Activated CD8-positive, alpha-beta T cell treated with anti-CD3 and anti-CD28 coated beads, Interleukin-2, amount 10 ng/mL, durations not matched to agents 7 days and 5 days (primary cell): Measurements from ENCODE around the gene ITPK1. TPM values are rescaled to one million over a fixed set of nuclear protein-coding genes. Genes with fewer than 3 reads are reported as not detected.

ENCODE experiments used
- ATAC-seq: fragments of 150-1000 bp; cut with Tn5 transposase; one replicate; pipeline ENCODE4 v1.10.0; 2021; ENCODE audit warnings: moderate library complexity
- CTCF ChIA-PET: fragments of 350-600 bp; sonication (Branson Sonifier 250); formaldehyde crosslinking; loops from one replicate; lab custom pipeline; 2021; ENCODE audit warnings: antibody characterized with exemption; lab: Charles Lee
- POLR2A ChIA-PET: fragments of 350-600 bp; sonication (Branson Sonifier 250); formaldehyde crosslinking; loops from one replicate; lab custom pipeline; 2021; ENCODE audit warnings: antibody characterized with exemption; lab: Charles Lee
- DNase-seq: peaks from one replicate; pipeline ENCODE4 v3.0.0-alpha.2; 2020
- H3K27ac Mint-ChIP-seq: one replicate; pipeline ENCODE4 v1.8.0; 2021; ENCODE audit warnings: mild to moderate bottlenecking, mixed read lengths
- H3K27me3 Mint-ChIP-seq: one replicate; pipeline ENCODE4 v1.8.0; 2021; ENCODE audit warnings: low read depth, mixed read lengths
- H3K36me3 Mint-ChIP-seq: one replicate; pipeline ENCODE4 v1.8.0; 2021; ENCODE audit warnings: low read depth, mixed read lengths
- H3K4me1 Mint-ChIP-seq: one replicate; pipeline ENCODE4 v1.8.0; 2021; ENCODE audit warnings: low read depth, mixed read lengths
- H3K4me3 Mint-ChIP-seq: one replicate; pipeline ENCODE4 v1.8.0; 2021; ENCODE audit warnings: mild to moderate bottlenecking, mixed read lengths
- H3K9me3 Mint-ChIP-seq: one replicate; pipeline ENCODE4 v1.8.0; 2022; ENCODE audit warnings: mixed read lengths; ENCODE audit not compliant: insufficient read depth
- total RNA-seq, 2 experiments: library from RNA; stranded (reverse); gene quantifications; one replicate each; pipeline ENCODE4 v1.2.3, GENCODE V29; 2021

The ITPK1 gene
- total RNA-seq, 2 experiments from 2014 or later = 103 to 107 TPM

DNA sequence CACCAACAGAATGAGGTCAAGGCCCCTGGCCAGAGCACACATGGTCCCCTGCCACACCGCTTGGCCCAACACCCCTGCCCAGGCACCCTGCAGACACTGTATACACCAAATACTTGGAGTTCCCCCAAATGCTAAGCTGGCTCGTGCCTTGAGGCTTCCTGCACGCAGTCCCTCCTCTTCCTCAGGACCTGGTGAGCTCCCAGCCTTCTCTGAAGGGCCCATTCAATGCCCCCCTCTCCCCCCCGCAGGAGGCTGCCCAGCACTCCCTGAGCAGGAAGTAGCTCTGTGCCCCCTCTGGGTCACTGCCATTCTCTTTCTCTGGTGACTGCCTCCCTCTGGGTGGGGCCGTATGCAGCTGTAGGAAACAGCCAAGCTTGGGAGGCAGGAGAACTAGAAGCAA lies 75.3 kb downstream of the ITPK1 start:
- no peak for DNase-seq
- ATAC-seq = no peak
- peak overlapping the region; percentile 70 for H3K27ac Mint-ChIP-seq
- no peak overlapping the region for H3K4me3 Mint-ChIP-seq
- CTCF ChIA-PET = interaction anchor here (1.1 to 2.4 kb wide), 4 partner anchors 20 to 99 kb away, joined by 3 to 9 read pairs (median 4); no protein-coding TSS in a partner anchor
- no peaks in the 10 kb centered on the region for H3K27me3 Mint-ChIP-seq
- POLR2A ChIA-PET = interaction anchor here (0.6 kb wide), 1 partner anchor 63 kb away, joined by 4 read pairs; no protein-coding TSS in a partner anchor
- H3K4me1 Mint-ChIP-seq = peaks cover 74% of the 10 kb centered on the region
- no peaks in the 10 kb centered on the region for H3K9me3 Mint-ChIP-seq
- peaks cover 2% of the 10 kb centered on the region for H3K36me3 Mint-ChIP-seq

DNA sequence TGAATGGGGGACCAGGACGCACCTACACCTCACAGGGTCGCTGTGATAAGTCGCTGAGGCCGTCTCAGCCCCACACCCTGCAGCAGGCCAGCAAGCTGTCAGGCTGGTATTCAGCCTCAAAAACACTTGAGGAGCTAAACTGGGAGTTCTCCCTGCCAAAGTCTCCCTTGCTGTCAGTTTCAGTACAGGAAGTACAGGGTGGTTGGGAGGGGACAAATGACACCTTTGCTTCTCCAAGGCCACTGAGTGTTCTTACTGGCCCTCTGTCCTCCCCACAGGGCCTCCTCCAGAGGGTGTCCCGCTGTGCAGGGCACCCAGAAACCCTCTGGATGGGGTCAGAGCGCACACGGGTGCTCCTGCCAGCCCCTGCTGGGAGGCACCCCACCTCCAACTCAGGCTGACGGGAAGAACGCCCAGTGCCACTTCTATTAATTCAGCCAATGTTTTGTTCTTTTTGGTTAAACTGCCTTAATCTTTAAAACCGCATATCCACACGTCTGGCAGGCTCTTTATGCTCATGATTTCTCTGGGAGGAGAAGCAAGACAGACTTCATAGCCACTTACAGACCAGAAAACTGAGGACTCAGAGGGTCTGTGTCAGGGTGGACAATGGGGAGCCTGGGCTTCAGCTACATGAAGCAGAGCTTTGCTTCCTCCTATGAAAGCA lies 75.9 kb downstream of the ITPK1 start:
- H3K4me1 Mint-ChIP-seq = peaks cover 73% of the 10 kb centered on the region

DNA sequence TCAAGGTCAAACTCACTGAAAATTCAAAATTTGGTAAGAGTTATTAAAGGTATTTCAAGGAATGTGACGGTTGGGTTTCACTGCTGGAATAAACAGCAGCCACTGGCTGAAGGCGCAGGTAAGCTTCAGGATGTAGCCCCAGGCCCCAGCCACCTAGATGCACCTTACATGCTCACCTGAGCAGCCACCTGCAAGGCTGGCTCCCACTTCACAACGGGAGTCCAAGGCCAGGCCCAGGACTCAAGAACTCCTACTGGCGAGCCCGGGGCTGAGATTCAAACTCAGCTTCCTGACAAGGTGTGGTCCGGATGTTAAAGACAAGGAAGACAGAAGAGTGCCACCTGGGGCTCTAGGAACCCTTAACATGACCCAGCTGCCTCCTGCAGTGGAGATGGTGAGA lies 78.4 kb downstream of the ITPK1 start:
- Mint-ChIP-seq H3K27me3 (no peaks in the 10 kb centered on the region), H3K36me3 (peaks cover under 1% of the 10 kb centered on the region), H3K4me3 (no peak overlapping the region), H3K27ac (peak overlapping the region; percentile 48), H3K9me3 (no peaks in the 10 kb centered on the region), H3K4me1 (peaks cover 74% of the 10 kb centered on the region)
- ChIA-PET POLR2A (no interaction called here), CTCF (interaction anchor here (1.1 to 8.5 kb wide), 2 partner anchors 27 to 76 kb away, joined by 5 to 103 read pairs; partner anchors contain the start of gene ITPK1)
- ATAC-seq (no peak), DNase-seq (no peak)

More for the DNA sequence above, 75.9 kb downstream of the ITPK1 start:
- H3K27me3 Mint-ChIP-seq = no peaks in the 10 kb centered on the region
- ATAC-seq (no peak), DNase-seq (no peak)
- CTCF ChIA-PET = interaction anchor here (1.1 to 2.4 kb wide), 3 partner anchors 20 to 74 kb away, joined by 4 to 9 read pairs (median 5); no protein-coding TSS in a partner anchor
- H3K27ac Mint-ChIP-seq = peak overlapping the region; percentile 70
- H3K4me3 Mint-ChIP-seq = no peak overlapping the region
- POLR2A ChIA-PET = interaction anchor here (0.6 kb wide), 1 partner anchor 73 kb away, joined by 5 read pairs; no protein-coding TSS in a partner anchor
- H3K9me3 Mint-ChIP-seq = no peaks in the 10 kb centered on the region
- H3K36me3 Mint-ChIP-seq = peaks cover 2% of the 10 kb centered on the region

DNA sequence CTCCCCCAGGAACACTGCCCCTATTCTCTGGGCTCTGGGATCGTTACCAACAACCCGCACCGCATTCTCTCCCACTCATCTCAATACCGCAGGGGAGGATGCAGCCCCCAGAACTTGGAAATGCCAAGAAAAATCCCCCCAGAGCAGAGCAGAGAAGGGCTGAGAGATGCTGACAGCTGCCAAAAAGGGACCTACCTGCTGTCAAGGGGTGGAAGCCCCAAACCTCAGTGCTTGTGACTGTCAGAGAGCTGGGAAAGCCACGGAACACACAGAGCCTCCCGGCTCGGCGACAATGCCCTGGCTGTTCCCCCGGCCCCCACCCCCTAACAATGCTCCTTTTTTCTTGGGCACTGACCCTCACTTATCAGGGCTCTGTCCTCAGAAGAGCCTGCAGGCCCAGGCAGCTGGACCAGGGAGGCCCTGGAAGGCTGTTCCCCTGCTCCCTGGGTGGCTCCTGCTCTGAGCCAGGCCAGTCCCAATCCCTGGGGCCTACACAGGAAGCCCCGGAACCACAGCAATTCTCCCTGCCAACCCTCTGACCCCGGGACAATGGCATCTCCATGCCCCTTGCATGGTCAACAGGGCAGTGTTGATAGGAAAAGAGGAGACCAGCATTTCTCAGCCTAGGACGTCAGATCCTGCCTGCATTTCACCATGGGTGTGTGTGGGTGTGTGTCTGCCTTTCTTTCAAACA lies 78.9 kb downstream of the ITPK1 start:
- H3K36me3 Mint-ChIP-seq = no peaks in the 10 kb centered on the region
- CTCF ChIA-PET = interaction anchor here (1.1 to 8.5 kb wide), 2 partner anchors 28 to 77 kb away, joined by 5 to 103 read pairs; partner anchors contain the start of gene ITPK1
- H3K27ac Mint-ChIP-seq = peak overlapping the region; percentile 39
- H3K4me1 Mint-ChIP-seq = peaks cover 69% of the 10 kb centered on the region
- POLR2A ChIA-PET = no interaction called here
- no peak overlapping the region for H3K4me3 Mint-ChIP-seq
- no peaks in the 10 kb centered on the region for H3K27me3 Mint-ChIP-seq
- DNase-seq (no peak), ATAC-seq (no peak)
- no peaks in the 10 kb centered on the region for H3K9me3 Mint-ChIP-seq

DNA sequence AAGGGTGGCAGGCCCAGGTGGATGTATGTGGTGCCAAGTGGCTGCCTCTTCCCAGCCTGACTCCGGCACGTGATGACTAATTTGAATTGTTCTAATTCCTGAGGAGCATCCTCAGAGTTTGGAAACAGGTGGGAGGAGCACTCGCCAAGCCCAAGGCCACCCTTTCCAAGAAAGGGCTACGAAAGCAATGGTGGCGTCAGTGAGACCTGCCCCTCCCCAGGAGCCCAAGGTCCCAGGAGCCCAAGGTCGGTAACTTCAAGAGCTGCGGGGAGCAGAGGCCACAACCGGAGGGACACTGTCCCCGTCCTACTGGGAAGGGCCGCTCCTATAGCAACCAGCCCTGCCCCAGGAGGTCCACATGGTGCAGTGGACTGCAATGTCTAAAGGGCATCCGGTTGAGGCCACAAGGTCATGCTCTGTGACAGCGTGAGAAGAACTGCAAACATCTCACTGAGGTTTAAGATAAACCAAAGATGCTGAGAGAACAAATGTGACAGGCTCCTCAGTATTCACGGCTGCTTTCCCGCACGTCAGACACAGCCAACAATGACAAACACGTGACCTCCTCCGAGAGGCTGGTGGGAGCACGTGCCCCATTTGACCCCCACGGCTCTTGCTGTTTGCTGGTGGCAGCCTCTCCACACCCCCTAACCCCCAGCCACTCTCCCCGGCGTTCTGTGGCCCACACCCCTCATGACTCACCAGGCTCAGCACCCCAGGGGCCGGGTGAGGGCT lies 79.6 kb downstream of the ITPK1 start:
- ChIA-PET POLR2A (no interaction called here), CTCF (interaction anchor here (8.5 kb wide), 1 partner anchor 78 kb away, joined by 103 read pairs; the partner anchor contains the start of gene ITPK1)
- H3K4me3 Mint-ChIP-seq = no peak overlapping the region
- DNase-seq = no peak
- H3K4me1 Mint-ChIP-seq = peaks cover 62% of the 10 kb centered on the region
- no peaks in the 10 kb centered on the region for H3K36me3 Mint-ChIP-seq
- H3K9me3 Mint-ChIP-seq = no peaks in the 10 kb centered on the region
- H3K27me3 Mint-ChIP-seq = no peaks in the 10 kb centered on the region
- ATAC-seq = no peak
- peak overlapping the region; percentile 39 for H3K27ac Mint-ChIP-seq

DNA sequence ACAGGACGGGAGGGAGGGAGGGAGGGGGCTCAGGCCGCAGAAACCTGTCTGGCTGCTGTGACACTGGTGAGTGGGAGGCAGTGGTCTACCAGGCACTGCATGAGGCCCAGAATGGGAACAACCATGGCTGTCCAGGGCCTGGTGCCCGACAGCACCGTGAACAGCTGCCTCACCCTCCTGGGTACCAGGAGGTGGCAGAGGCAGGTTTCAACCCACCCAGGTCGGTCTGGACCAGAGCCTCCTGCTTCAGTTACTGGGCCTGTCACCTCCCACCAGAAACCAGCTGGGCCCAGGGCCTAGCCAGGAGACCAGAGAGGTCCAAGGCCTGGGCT lies 80.2 kb downstream of the ITPK1 start:
- CTCF ChIA-PET = interaction anchor here (1.1 to 8.5 kb wide), 9 partner anchors 13 to 148 kb away, joined by 3 to 103 read pairs (median 5); partner anchors contain the start of gene ITPK1
- peaks cover 57% of the 10 kb centered on the region for H3K4me1 Mint-ChIP-seq
- POLR2A ChIA-PET = no interaction called here
- no peak overlapping the region for H3K27ac Mint-ChIP-seq
- no peak overlapping the region for H3K4me3 Mint-ChIP-seq
- DNase-seq = no peak
- ATAC-seq = no peak
- no peaks in the 10 kb centered on the region for H3K36me3 Mint-ChIP-seq
- H3K9me3 Mint-ChIP-seq = no peaks in the 10 kb centered on the region
- H3K27me3 Mint-ChIP-seq = no peaks in the 10 kb centered on the region

DNA sequence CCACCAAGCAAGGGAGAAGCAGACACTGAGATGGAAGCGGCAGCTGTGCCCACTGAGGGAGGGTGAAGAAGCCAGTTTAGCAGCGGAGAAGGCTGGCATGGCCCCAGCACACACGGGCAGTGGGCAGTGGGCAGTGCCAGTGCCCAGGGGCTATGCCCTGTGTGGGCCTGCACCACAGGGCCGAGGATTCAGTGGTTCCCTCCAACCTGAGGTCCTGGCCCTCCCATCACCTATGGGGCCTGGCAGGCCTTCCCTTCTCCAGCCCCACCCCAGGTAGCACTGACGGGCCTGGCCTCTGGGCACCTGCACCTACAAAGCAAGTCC lies 81.1 kb downstream of the ITPK1 start:
- CTCF ChIA-PET = interaction anchor here (0.7 to 8.5 kb wide), 17 partner anchors 9 to 149 kb away, joined by 3 to 103 read pairs (median 5); partner anchors contain the start of gene ITPK1
- Mint-ChIP-seq H3K9me3 (no peaks in the 10 kb centered on the region), H3K27me3 (no peaks in the 10 kb centered on the region)

DNA sequence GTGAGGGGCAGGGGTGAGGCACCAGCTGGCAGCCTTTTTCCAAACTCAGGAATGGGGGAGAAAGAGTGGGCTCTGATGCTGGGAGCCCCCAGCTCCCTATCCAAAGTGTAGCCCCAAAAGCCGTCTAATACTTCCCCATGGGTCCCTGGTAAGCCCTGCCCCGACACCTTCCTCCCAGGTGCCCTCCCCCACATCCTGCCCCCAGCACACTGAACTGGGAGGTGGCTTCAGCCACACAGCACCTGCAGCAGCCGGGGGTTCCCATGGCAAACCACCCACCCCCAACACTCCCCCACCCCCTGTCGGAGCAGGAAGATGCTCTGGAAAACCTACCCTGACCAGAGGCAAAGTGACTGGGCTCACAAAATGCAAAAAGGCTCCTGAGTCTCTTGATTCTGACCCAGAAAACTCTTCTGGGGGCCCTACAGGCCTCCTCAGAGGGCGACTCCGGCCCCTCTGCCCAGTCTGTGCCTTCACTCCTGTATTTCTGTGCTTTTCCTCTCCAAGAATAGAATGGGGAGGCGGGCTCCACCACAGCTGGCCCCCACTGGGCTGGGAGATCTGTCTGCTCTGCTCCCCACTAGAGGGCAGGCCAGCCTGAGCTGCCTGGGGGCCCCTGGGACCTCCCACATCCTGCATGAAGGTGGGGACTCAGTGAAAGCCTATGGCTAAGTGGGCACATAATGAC lies 81.6 kb downstream of the ITPK1 start:
- ChIA-PET POLR2A (no interaction called here), CTCF (interaction anchor here (0.7 to 8.5 kb wide), 22 partner anchors 8 to 150 kb away, joined by 3 to 103 read pairs (median 5); partner anchors contain the start of gene ITPK1)
- DNase-seq = peak; percentile 77
- Mint-ChIP-seq H3K36me3 (peaks cover 3% of the 10 kb centered on the region), H3K27me3 (no peaks in the 10 kb centered on the region), H3K9me3 (no peaks in the 10 kb centered on the region), H3K27ac (peak overlapping the region; percentile 94), H3K4me1 (peaks cover 47% of the 10 kb centered on the region), H3K4me3 (peak overlapping the region; percentile 49)
- ATAC-seq = peak; percentile 90

More for the DNA sequence above, 81.1 kb downstream of the ITPK1 start:
- no peak for DNase-seq
- Mint-ChIP-seq H3K36me3 (peaks cover 3% of the 10 kb centered on the region), H3K4me1 (peaks cover 51% of the 10 kb centered on the region), H3K27ac (peak overlapping the region; percentile 94), H3K4me3 (peak overlapping the region; percentile 49)
- ATAC-seq = no peak
- POLR2A ChIA-PET = no interaction called here

DNA sequence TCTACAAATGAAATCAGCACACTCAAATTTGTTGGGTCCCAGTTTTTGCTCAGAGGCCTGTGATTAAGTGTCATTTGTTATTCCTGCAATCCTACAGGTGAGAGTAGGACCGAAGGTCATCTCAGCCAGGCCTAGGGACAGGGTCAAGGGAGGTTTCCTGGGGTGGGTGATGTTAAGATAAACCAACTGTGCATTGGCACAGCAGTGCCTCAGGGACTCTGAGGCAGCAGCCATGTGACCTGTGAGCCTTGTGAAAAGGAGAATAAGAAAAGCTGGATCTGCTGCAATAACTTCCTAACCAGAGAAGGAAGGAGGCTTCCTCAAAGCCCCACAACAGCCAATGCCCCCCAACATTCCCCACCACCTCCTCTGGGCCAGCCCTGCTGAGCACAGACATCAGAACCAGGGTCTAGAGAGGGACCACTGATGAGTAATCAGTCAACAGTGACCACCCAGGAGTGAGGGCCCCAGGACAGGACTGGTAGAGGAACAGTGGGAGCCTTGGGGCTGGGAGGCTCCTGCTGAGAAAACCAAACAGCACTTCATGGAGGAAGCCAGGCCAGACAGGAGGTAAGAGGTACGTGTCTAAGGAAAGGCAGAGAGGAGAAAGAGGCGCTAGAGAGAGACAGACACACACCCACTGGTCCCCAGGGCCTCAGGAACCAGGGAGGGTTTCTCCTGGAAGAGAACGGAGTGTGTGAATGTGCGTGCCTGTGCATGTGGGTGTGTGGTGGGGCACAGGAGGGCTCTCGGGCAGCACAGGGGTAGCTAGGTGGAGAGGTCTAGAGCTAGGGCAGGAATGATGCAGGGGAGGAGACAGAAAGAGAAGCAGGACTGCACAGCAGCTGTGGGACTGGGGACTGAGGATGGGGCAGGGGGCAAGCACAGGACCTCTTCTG lies 82.4 kb downstream of the ITPK1 start:
- CTCF ChIA-PET = interaction anchor here (0.7 to 8.5 kb wide), 15 partner anchors 7 to 106 kb away, joined by 3 to 103 read pairs (median 6); partner anchors contain the start of gene ITPK1
- POLR2A ChIA-PET = interaction anchor here (1.3 kb wide), 1 partner anchor 27 kb away, joined by 3 read pairs; no protein-coding TSS in a partner anchor
- peak; percentile 7 for ATAC-seq

DNA sequence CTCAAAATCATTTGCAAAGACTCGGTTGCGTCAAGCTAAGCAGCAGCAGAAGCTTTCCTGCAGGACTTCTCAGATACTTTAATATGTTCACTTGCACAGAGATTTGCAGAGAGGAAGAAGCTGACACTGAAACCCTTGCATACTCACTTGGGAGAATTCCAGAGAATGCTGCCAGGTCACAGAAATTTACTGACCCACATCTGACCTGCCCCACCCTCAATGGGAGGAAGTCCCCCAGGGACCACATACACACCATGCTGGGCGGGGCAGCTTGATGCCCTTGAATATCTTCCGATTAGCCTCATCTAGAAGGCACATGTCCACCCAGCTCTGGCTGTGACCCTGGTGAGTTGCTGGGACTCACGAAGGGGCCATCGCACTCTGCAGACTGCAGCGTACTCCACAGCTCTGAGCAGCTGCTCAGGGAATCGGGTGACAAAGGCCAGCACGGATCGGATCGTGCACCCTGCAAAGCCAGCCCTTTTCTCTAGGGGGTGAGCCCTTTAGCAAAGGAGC lies 83.2 kb downstream of the ITPK1 start:
- Mint-ChIP-seq H3K4me3 (no peak overlapping the region), H3K27me3 (no peaks in the 10 kb centered on the region), H3K27ac (no peak overlapping the region), H3K36me3 (peaks cover 3% of the 10 kb centered on the region), H3K4me1 (peaks cover 43% of the 10 kb centered on the region), H3K9me3 (no peaks in the 10 kb centered on the region)
- ChIA-PET POLR2A (interaction anchor here (1.3 kb wide), 1 partner anchor 28 kb away, joined by 3 read pairs; no protein-coding TSS in a partner anchor), CTCF (interaction anchor here (0.6 to 8.5 kb wide), 7 partner anchors 21 to 164 kb away, joined by 3 to 103 read pairs (median 6); partner anchors contain the start of gene ITPK1)
- DNase-seq = no peak
- no peak for ATAC-seq

More for the DNA sequence above, 82.4 kb downstream of the ITPK1 start:
- H3K4me1 Mint-ChIP-seq = peaks cover 45% of the 10 kb centered on the region
- no peaks in the 10 kb centered on the region for H3K9me3 Mint-ChIP-seq
- H3K36me3 Mint-ChIP-seq = peaks cover 3% of the 10 kb centered on the region
- peak overlapping the region; percentile 49 for H3K4me3 Mint-ChIP-seq
- no peaks in the 10 kb centered on the region for H3K27me3 Mint-ChIP-seq
- DNase-seq = no peak
- peak overlapping the region; percentile 94 for H3K27ac Mint-ChIP-seq
